Testis (tissue), 3 donors: ENCODE results near the gene SLC6A8. TPM values are rescaled to one million over a fixed set of nuclear protein-coding genes. Genes with fewer than 3 reads are reported as not detected.
"Not testable (repeated sequence)": the region's sequence is repeated elsewhere in the genome, so short reads cannot be mapped to it uniquely, and the experiment has no call there.

Experiments
- DNase-seq: peaks from one replicate; pipeline ENCODE4 v3.0.0-alpha.2; 2019
- H3K27ac ChIP-seq, 2 donors: fragments of 200-600 bp; sonication (generic); one replicate each; pipeline ENCODE4 v1.5.1; 2019
- H3K27me3 ChIP-seq: fragments of 200-600 bp; sonication (generic); one replicate; pipeline ENCODE4 v1.5.1; 2019
- H3K36me3 ChIP-seq: fragments of 200-600 bp; sonication (generic); one replicate; pipeline ENCODE4 v1.5.1; 2017; ENCODE audit warnings: low read depth; ENCODE audit errors: missing control alignments
- H3K4me1 ChIP-seq: fragments of 200-600 bp; sonication (generic); one replicate; pipeline ENCODE4 v1.5.1; 2019
- H3K4me3 ChIP-seq, 2 donors: fragments of 200-600 bp; sonication (generic); one replicate each; pipeline ENCODE4 v1.5.1; 2017 to 2019
- H3K9me3 ChIP-seq: fragments of 200-600 bp; sonication (generic); one replicate; pipeline ENCODE4 v1.5.1; 2017
- POLR2A ChIP-seq: fragments of 450-650 bp; IDR thresholded peaks from one replicate; pipeline ENCODE4 v1.6.1; 2017; ENCODE audit warnings: antibody characterized with exemption, mild to moderate bottlenecking, moderate library complexity
- WGBS, 2 donors: methylation state at CpG; one replicate each; pipeline ENCODE4 v1.1.5; 2018; 5-methylcytosine and 5-hydroxymethylcytosine counted together
- intact Hi-C: fragments of 100-400 bp; cut with DNase I; formaldehyde crosslinking; loops from one replicate; pipeline ENCODE4 v1.15.1; 2023; ENCODE audit warnings: low total_unique reads
- polyA plus RNA-seq: library from polyadenylated mRNA; stranded (reverse); fragments of 350-450 nt; fragmentation: Illumina TruSeq; extraction: RNeasy Lipid Tissue Mini Kit (QIAGEN cat#74804); gene quantifications from one replicate; pipeline ENCODE4 v1.2.3, GENCODE V29; 2014; ENCODE audit warnings: low read depth, low replicate concordance; ENCODE audit not compliant: insufficient read depth
- small RNA-seq, 2 donors: library from RNA; depleted of rRNA; stranded (forward); fragments of <200 nt; gene quantifications; one replicate each; pipeline ENCODE3, GENCODE V24; 2016
- total RNA-seq, 2 donors: library from RNA; depleted of rRNA; stranded (reverse); fragments of >200 nt; gene quantifications; one replicate each; pipeline ENCODE4 v1.2.3, GENCODE V29; 2016
- TF ChIP-seq, protein P1 (sequence below), 3 experiments: fragments of 450-650 bp in 2 of 3; fragments of 200-600 bp in 1 of 3; sonication (generic) in 1 of 3; IDR thresholded peaks; one replicate each; pipeline ENCODE4 v1.5.1; 2016 to 2019; ENCODE audit warnings: antibody characterized with exemption in 3 of 3, mild to moderate bottlenecking in 2 of 3, moderate library complexity in 1 of 3

Gene SLC6A8
- total and polyA plus RNA-seq, 3 donors from 2014 or later, result 73.5 to 107 (median 91.3) TPM

DNA sequence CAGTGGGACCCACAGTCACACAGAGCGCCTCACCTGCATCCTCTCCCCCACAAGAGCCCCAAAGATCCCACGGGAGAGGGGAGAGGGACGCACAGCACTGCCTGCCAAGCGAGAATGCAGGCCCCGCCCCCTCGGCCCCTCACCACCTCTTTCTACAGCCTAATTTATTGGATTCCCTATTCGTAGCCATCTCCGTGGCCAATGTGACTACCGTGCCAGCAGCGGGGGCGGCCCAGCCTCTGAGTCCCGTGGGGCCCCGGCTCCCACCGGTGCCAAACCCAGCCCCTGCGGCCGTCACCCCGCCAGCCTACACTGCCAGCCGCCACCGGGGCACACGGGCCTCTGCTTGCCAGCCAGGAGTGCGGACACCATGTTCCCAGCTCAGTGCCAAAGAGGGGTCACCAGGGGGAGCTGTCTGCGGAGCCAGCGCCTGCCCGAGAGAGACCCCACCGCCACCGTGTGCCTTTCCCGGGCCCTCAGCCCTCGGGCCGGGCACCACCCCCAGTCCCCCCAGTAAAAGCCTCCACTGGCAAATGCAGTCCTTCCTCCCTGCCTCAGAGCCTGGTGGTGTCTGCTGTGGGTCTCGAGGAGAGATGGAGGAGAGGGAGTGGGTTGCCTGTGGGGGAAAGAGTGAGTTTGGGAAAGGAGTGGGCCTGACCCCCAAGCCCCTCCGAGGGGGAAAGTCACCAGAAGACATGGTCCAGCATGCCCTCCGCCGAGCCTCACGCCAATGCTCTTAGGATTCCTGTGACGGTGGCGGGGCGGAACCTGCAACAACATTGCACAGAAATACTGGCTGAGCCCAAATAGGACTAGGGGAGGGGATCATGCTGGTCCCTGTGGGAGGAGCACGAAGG is 56.7 kb downstream of the SLC6A8 start:
- WGBS, 2 donors, result 36 to 42% methylated on average over 11 to 22 of the region's 38 CpGs
- Histone ChIP-seq H3K4me3 (no peak overlapping the region), H3K4me1 (peaks cover 4% of the 10 kb centered on the region), H3K36me3 (no peaks in the 10 kb centered on the region), H3K9me3 (no peaks in the 10 kb centered on the region), H3K27me3 (no peaks in the 10 kb centered on the region), H3K27ac (peak overlapping the region in 1 of 2 donors; percentile 50)
- DNase-seq, result no peak
- intact Hi-C loops, result no loop called here
- TF ChIP-seq, protein P1, sequence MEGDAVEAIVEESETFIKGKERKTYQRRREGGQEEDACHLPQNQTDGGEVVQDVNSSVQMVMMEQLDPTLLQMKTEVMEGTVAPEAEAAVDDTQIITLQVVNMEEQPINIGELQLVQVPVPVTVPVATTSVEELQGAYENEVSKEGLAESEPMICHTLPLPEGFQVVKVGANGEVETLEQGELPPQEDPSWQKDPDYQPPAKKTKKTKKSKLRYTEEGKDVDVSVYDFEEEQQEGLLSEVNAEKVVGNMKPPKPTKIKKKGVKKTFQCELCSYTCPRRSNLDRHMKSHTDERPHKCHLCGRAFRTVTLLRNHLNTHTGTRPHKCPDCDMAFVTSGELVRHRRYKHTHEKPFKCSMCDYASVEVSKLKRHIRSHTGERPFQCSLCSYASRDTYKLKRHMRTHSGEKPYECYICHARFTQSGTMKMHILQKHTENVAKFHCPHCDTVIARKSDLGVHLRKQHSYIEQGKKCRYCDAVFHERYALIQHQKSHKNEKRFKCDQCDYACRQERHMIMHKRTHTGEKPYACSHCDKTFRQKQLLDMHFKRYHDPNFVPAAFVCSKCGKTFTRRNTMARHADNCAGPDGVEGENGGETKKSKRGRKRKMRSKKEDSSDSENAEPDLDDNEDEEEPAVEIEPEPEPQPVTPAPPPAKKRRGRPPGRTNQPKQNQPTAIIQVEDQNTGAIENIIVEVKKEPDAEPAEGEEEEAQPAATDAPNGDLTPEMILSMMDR (IDR thresholded peaks at IDR 0.05), result no peak
- TF ChIP-seq POLR2A, result no peak

DNA sequence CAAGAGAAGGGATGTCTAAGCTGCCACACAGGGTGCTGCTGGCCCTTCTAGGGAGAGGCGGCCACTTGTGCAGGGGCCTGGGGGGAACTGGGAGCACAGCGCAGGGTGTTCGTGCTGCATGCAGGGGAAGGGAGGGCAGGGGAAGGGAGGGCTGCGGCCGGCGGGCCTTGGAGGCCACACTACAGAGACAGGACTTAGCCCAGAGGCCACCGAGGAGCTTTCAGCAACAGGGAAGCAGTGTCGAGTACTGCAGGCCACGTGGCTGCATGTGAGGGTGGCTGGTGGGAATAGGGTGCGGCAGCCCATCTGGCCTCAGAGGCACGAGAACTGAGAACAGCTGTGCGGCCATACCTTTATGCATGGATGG is 57.3 kb downstream of the SLC6A8 start:
- H3K27ac ChIP-seq, intact Hi-C loops, H3K4me1 ChIP-seq, H3K27me3 ChIP-seq, H3K4me3 ChIP-seq, H3K36me3 ChIP-seq, DNase-seq, H3K9me3 ChIP-seq: not testable (repeated sequence)
- 38 to 60% methylated on average over 7 to 9 of the region's 12 CpGs for WGBS, 2 donors

Small RNAs within 50 kb of the gene (small RNA-seq; reads per million reads assigned to genes)
- gene RN7SL687P, result 0 reads per million in 2 donors

Other genes with a start within 250 kb of the SLC6A8 start
- gene TREX2, start 241.9 kb upstream of the SLC6A8 start, total RNA-seq, result 1 to 10 TPM; 4.0 to 7.5 TPM
- gene TREX2, start 241.9 kb upstream of the SLC6A8 start, polyA plus RNA-seq, result 0.51 TPM
- 10 to 100 TPM; 34.0 to 35.2 TPM for gene HAUS7, start 217.3 kb upstream of the SLC6A8 start, total RNA-seq
- gene HAUS7, start 217.3 kb upstream of the SLC6A8 start, polyA plus RNA-seq, result 18.0 TPM
- gene BGN, start 192.9 kb upstream of the SLC6A8 start, total RNA-seq, result 10 to 100 TPM; 42.3 to 76.5 TPM
- 174 TPM for gene BGN, start 192.9 kb upstream of the SLC6A8 start, polyA plus RNA-seq
- 1 to 10 TPM in 1 of 2 donors, under 1 TPM in 1; 0.16 to 1.2 TPM for gene ATP2B3, start 170.3 kb upstream of the SLC6A8 start, total RNA-seq
- gene ATP2B3, start 170.3 kb upstream of the SLC6A8 start, polyA plus RNA-seq, result 0.73 TPM
- gene CCNQ, start 88.8 kb upstream of the SLC6A8 start, total RNA-seq, result 10 to 100 TPM; 26.9 to 27.6 TPM
- gene CCNQ, start 88.8 kb upstream of the SLC6A8 start, polyA plus RNA-seq, result 19.6 TPM
- 10 to 100 TPM in 1 of 2 donors, 1 to 10 TPM in 1; 6.2 to 10.2 TPM for gene DUSP9, start 40.7 kb upstream of the SLC6A8 start, total RNA-seq
- gene DUSP9, start 40.7 kb upstream of the SLC6A8 start, polyA plus RNA-seq, result 2.5 TPM
- 10 to 100 TPM; 41.0 to 51.5 TPM for gene PNCK, start 14.1 kb upstream of the SLC6A8 start, total RNA-seq
- 19.9 TPM for gene PNCK, start 14.1 kb upstream of the SLC6A8 start, polyA plus RNA-seq
- gene BCAP31, start 36.5 kb downstream of the SLC6A8 start, total RNA-seq, result 100 to 1,000 TPM; 149 to 153 TPM
- gene BCAP31, start 36.5 kb downstream of the SLC6A8 start, polyA plus RNA-seq, result 222 TPM
- gene ABCD1, start 36.9 kb downstream of the SLC6A8 start, total RNA-seq, result 100 to 1,000 TPM in 1 of 2 donors, 10 to 100 TPM in 1; 84.4 to 112 TPM
- gene ABCD1, start 36.9 kb downstream of the SLC6A8 start, polyA plus RNA-seq, result 34.3 TPM
- 10 to 100 TPM; 49.3 to 57.9 TPM for gene PLXNB3, start 76.3 kb downstream of the SLC6A8 start, total RNA-seq
- 28.0 TPM for gene PLXNB3, start 76.3 kb downstream of the SLC6A8 start, polyA plus RNA-seq
- 1 to 10 TPM in 1 of 2 donors, under 1 TPM in 1; 0.62 to 2.2 TPM for gene SRPK3, start 93.1 kb downstream of the SLC6A8 start, total RNA-seq
- gene SRPK3, start 93.1 kb downstream of the SLC6A8 start, polyA plus RNA-seq, result 1.3 TPM
- gene IDH3G, start 106.4 kb downstream of the SLC6A8 start, total RNA-seq, result 10 to 100 TPM; 74.9 to 83.1 TPM
- 52.4 TPM for gene IDH3G, start 106.4 kb downstream of the SLC6A8 start, polyA plus RNA-seq
- 100 to 1,000 TPM; 246 to 294 TPM for gene SSR4, start 106.7 kb downstream of the SLC6A8 start, total RNA-seq
- 275 TPM for gene SSR4, start 106.7 kb downstream of the SLC6A8 start, polyA plus RNA-seq
- gene PDZD4, start 142.6 kb downstream of the SLC6A8 start, total RNA-seq, result 10 to 100 TPM; 13.5 to 17.2 TPM
- 11.2 TPM for gene PDZD4, start 142.6 kb downstream of the SLC6A8 start, polyA plus RNA-seq
- gene L1CAM, start 198.2 kb downstream of the SLC6A8 start, total RNA-seq, result 1 to 10 TPM; 1.7 to 4.5 TPM
- gene L1CAM, start 198.2 kb downstream of the SLC6A8 start, polyA plus RNA-seq, result 2.5 TPM
- gene AVPR2, start 216.7 kb downstream of the SLC6A8 start, total RNA-seq, result 1 to 10 TPM in 1 of 2 donors, under 1 TPM in 1; 0.74 to 1.1 TPM
- gene AVPR2, start 216.7 kb downstream of the SLC6A8 start, polyA plus RNA-seq, result 1.3 TPM
- gene ARHGAP4, start 238.3 kb downstream of the SLC6A8 start, total RNA-seq, result 10 to 100 TPM; 34.6 to 41.3 TPM
- 25.6 TPM for gene ARHGAP4, start 238.3 kb downstream of the SLC6A8 start, polyA plus RNA-seq
- 10 to 100 TPM; 46.7 to 52.8 TPM for gene NAA10, start 247.1 kb downstream of the SLC6A8 start, total RNA-seq
- gene NAA10, start 247.1 kb downstream of the SLC6A8 start, polyA plus RNA-seq, result 33.9 TPM